ENCODE measurements around the gene HGD.
A peak's percentile ranks its signal among the peaks of the same experiment; 100 is the strongest.

The HGD gene

GRCh38 chr3:120597445-120598049 is 84.5 kb downstream of the HGD start:
- H3K27me3 ChIP-seq (ENCODE audit: low read depth, low read length), result no peaks in the 10 kb centered on the region
- H3K4me1 ChIP-seq (ENCODE audit: low read length), result peaks cover 16% of the 10 kb centered on the region
- peak overlapping the region; percentile 94 for H3K4me3 ChIP-seq (ENCODE audit: low read length)
- H3K9ac ChIP-seq (ENCODE audit: low read length), result peak overlapping the region; percentile 49
- peaks cover 15% of the 10 kb centered on the region; the same call in 1 of the 2 replicates for H4K20me1 ChIP-seq (ENCODE audit: insufficient read depth, low read length)
- 0 out of 2 replicates have a peak overlapping the region, but pooled peaks have one; percentile 13 for H3K27ac ChIP-seq (ENCODE audit: low read length)
- H3K4me2 ChIP-seq (ENCODE audit: low read length), result peak overlapping the region; percentile 86
- TF ChIP-seq CTCF (IDR thresholded peaks at IDR 0.05; ENCODE audit: low read depth, low read length) (no peak), EZH2phosphoT487 (IDR thresholded peaks at IDR 0.05; ENCODE audit: low read depth) (no peak)
- no peak overlapping the region for H2AFZ ChIP-seq (ENCODE audit: low read depth, low read length)
- peaks cover 44% of the 10 kb centered on the region for H3K36me3 ChIP-seq (replicated peaks; ENCODE audit: low read depth, low read length)
- no peaks in the 10 kb centered on the region for H3K9me3 ChIP-seq (ENCODE audit: insufficient read depth, low read length)
- H3K79me2 ChIP-seq (ENCODE audit: low read length), result peaks cover 35% of the 10 kb centered on the region

GRCh38 chr3:120596853-120597223 is 85.2 kb downstream of the HGD start:
- Histone ChIP-seq H3K9ac (ENCODE audit: low read length) (peak overlapping the region; percentile 97), H3K27ac (ENCODE audit: low read length) (peak overlapping the region; percentile 72), H3K79me2 (ENCODE audit: low read length) (peaks cover 35% of the 10 kb centered on the region), H3K4me2 (ENCODE audit: low read length) (peak overlapping the region; percentile 86), H4K20me1 (ENCODE audit: insufficient read depth, low read length) (peaks cover 15% of the 10 kb centered on the region; the same call in 1 of the 2 replicates), H2AFZ (ENCODE audit: low read depth, low read length) (peak overlapping the region; percentile 67), H3K9me3 (ENCODE audit: insufficient read depth, low read length) (no peaks in the 10 kb centered on the region), H3K36me3 (replicated peaks; ENCODE audit: low read depth, low read length) (peaks cover 39% of the 10 kb centered on the region), H3K27me3 (ENCODE audit: low read depth, low read length) (no peaks in the 10 kb centered on the region), H3K4me1 (ENCODE audit: low read length) (peaks cover 16% of the 10 kb centered on the region), H3K4me3 (ENCODE audit: low read length) (peak overlapping the region; percentile 94)
- no peak for TF ChIP-seq EZH2phosphoT487 (IDR thresholded peaks at IDR 0.05; ENCODE audit: low read depth)
- no peak for TF ChIP-seq CTCF (IDR thresholded peaks at IDR 0.05; ENCODE audit: low read depth, low read length)

- Histone ChIP-seq H3K4me3 (ENCODE audit: low read length) (peak within 1 kb of the TSS; percentile 94), H3K9me3 (ENCODE audit: insufficient read depth, low read length) (no peaks in the 10 kb centered on the region), H3K27ac (ENCODE audit: low read length) (peak within 1 kb of the TSS; percentile 72), H3K79me2 (ENCODE audit: low read length) (peaks cover 35% of the 10 kb centered on the region), H2AFZ (ENCODE audit: low read depth, low read length) (peak within 1 kb of the TSS; percentile 92), H3K9ac (ENCODE audit: low read length) (peak within 1 kb of the TSS; percentile 97), H3K4me1 (ENCODE audit: low read length) (peaks cover 16% of the 10 kb centered on the region), H3K36me3 (replicated peaks; ENCODE audit: low read depth, low read length) (peaks cover 34% of the 10 kb centered on the region), H3K27me3 (ENCODE audit: low read depth, low read length) (no peaks in the 10 kb centered on the region), H4K20me1 (ENCODE audit: insufficient read depth, low read length) (peaks cover 15% of the 10 kb centered on the region; the same call in 1 of the 2 replicates), H3K4me2 (ENCODE audit: low read length) (peak within 1 kb of the TSS; percentile 86)
- TF ChIP-seq CTCF (IDR thresholded peaks at IDR 0.05; ENCODE audit: low read depth, low read length) (no peak), EZH2phosphoT487 (IDR thresholded peaks at IDR 0.05; ENCODE audit: low read depth) (no peak)
Observed at GRCh38 chr3:120596116-120596852, 85.8 kb downstream of the HGD start, which contains the start of gene NDUFB4. NDUFB4 (plus strand) TSS chr3:120596336; CDS start chr3:120596360, 24 bp downstream.

GRCh38 chr3:120595788-120596115 is 86.3 kb downstream of the HGD start:
- H4K20me1 ChIP-seq (ENCODE audit: insufficient read depth, low read length), result peaks cover 15% of the 10 kb centered on the region; the same call in 1 of the 2 replicates
- peaks cover 16% of the 10 kb centered on the region for H3K4me1 ChIP-seq (ENCODE audit: low read length)
- peak overlapping the region; percentile 72 for H3K9ac ChIP-seq (ENCODE audit: low read length)
- H3K36me3 ChIP-seq (replicated peaks; ENCODE audit: low read depth, low read length), result peaks cover 29% of the 10 kb centered on the region
- no peaks in the 10 kb centered on the region for H3K9me3 ChIP-seq (ENCODE audit: insufficient read depth, low read length)
- H3K4me3 ChIP-seq (ENCODE audit: low read length), result peak overlapping the region; percentile 94
- H2AFZ ChIP-seq (ENCODE audit: low read depth, low read length), result peak overlapping the region; percentile 92
- H3K79me2 ChIP-seq (ENCODE audit: low read length), result peaks cover 35% of the 10 kb centered on the region
- no peaks in the 10 kb centered on the region for H3K27me3 ChIP-seq (ENCODE audit: low read depth, low read length)
- H3K4me2 ChIP-seq (ENCODE audit: low read length), result peak overlapping the region; percentile 80
- H3K27ac ChIP-seq (ENCODE audit: low read length), result no peak overlapping the region
- no peak for TF ChIP-seq EZH2phosphoT487 (IDR thresholded peaks at IDR 0.05; ENCODE audit: low read depth)
- no peak for TF ChIP-seq CTCF (IDR thresholded peaks at IDR 0.05; ENCODE audit: low read depth, low read length)

Measured in OCI-LY3 (cell line).